IPS-18c (cell line): ENCODE measurements around the gene TMEM258.

Experiments
- H3K4me3 ChIP-seq: 2 replicates; pipeline ENCODE4 v1.7.0; 2013; ENCODE audit warnings: low read depth, mild to moderate bottlenecking, low read length, moderate library complexity; ENCODE audit not compliant: insufficient read depth
- H3K9me3 ChIP-seq: one replicate; pipeline ENCODE4 v1.6.1; 2013; ENCODE audit warnings: mild to moderate bottlenecking, low read length, moderate library complexity; ENCODE audit not compliant: control insufficient read depth, insufficient read depth

The TMEM258 gene

GRCh38 chr11:61792310-61793082, at the start of gene TMEM258, which contains the start of gene FEN1:
Gene TMEM258, minus strand, starts transcription at chr11:61792599. Its CDS starts 41 bp downstream, at chr11:61792558.
Gene FEN1, plus strand, starts transcription at chr11:61792911. Its CDS starts 2,451 bp downstream, at chr11:61795362.
- Histone ChIP-seq H3K4me3 (peak within 1 kb of the TSS; percentile 91), H3K9me3 (no peaks in the 10 kb centered on the region)

DNA sequence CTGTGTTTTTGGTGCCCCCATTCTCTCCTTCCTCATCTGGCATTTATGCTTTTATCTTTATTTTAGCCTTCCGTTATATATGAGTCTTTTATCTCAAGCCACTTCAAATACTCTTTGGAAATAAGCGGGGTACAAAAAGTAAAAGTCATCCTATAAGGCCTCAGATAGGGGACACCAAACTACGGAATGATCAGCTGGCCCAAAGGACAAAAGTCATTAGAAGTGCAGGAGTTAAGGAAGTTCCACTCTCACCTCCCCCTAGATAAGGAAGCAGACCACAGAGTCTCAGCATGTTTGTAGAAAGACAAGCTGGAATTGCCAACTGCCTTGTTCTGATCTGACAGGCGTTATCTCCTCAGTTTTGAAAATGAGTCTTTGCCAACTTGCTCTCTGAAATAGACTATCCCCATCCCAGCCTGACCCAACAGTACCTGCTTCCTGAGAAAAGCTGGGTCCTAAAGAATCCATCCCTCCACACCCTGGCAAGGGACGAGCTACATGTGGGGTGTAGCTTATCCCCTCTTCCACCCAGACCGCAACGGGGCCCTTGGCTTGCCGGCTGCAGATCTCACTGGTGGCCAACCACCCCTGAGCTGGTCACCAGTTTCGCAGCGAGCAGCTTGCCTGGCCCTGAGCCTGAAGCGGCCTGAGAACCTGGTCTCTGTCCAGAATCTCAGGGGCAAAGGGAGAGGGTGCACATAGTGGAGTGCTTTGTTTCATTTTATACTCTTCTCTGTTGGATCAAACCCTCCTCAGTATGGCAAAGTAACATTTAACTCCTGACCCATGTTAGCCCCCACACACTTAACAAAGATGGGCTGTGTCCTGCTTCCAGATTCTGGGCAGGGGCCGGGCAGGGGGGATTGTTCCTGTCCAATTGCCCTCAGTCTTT, 49.5 kb upstream of the TMEM258 start:
- Histone ChIP-seq H3K4me3 (no peak overlapping the region), H3K9me3 (no peaks in the 10 kb centered on the region)

DNA sequence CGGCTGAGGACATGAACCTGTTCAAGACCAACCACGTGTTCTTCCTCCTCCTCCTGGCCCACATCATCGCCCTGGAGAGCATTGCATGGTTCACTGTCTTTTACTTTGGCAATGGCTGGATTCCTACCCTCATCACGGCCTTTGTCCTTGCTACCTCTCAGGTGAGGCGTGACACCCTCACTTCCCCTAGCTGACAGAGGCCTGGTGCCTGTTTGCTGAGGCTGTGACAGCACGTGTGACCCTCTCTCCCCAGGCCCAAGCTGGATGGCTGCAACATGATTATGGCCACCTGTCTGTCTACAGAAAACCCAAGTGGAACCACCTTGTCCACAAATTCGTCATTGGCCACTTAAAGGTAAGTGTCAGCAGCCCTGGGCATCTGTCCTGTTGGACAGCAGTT, 48.0 kb upstream of the TMEM258 start:
- Histone ChIP-seq H3K4me3 (no peak overlapping the region), H3K9me3 (no peaks in the 10 kb centered on the region)

GRCh38 chr11:61839742-61840141, 47.3 kb upstream of the TMEM258 start:
- Histone ChIP-seq H3K9me3 (no peaks in the 10 kb centered on the region), H3K4me3 (no peak overlapping the region)

GRCh38 chr11:61838921-61839320, 46.5 kb upstream of the TMEM258 start:
- Histone ChIP-seq H3K4me3 (no peak overlapping the region), H3K9me3 (no peaks in the 10 kb centered on the region)

DNA sequence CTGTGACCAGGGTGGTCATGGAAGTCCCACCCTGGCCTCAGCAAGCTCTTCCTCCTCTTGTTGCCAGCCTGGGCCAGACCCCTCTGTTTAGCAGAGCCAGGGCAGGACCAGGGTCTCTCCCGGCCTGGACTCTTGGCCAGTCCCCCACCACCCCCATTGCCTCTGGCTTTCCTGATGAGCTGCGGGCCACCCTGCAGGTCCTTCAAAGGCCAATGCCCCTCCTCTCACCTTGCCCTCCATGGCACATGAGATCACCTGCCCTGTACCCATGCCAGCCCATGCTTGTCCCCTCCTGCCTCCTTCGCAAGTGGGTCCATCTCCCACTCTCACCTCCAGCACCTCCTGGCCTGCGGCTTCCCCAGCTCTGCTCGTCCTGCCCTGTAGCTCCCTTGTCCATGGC, 46.1 kb upstream of the TMEM258 start:
- no peak overlapping the region for H3K4me3 ChIP-seq

DNA sequence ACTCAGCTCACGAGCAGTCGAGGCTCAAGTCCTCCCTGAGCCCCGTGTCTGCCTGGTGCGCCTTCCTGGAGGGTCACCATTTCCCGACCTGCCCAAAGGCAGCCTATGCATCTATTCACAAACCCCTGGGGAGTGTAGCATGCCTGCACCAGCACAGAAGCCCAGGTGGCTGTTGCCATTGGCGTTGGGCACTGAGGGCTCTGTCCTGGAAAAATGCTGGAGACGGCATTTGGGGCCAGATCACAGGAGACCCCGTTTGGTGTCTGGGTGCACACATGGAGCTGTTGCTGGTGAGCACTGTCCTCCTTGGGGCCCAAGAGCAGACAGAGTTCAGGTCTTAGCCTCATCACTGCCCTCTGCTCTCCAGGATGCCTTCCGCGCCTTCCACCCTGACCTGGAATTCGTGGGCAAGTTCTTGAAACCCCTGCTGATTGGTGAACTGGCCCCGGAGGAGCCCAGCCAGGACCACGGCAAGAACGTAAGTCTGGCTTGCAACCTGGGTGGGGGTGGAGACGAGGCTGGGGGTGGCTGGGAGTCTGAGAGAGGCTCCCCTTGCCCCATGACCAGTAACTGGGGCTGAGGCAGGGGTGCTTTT, 45.1 kb upstream of the TMEM258 start:
- H3K9me3 ChIP-seq, result no peaks in the 10 kb centered on the region
- no peak overlapping the region; the same call in 1 of the 2 replicates for H3K4me3 ChIP-seq

More for the DNA sequence above, 46.1 kb upstream of the TMEM258 start:
- H3K9me3 ChIP-seq, result no peaks in the 10 kb centered on the region

GRCh38 chr11:61836193-61836592, 43.8 kb upstream of the TMEM258 start:
- Histone ChIP-seq H3K9me3 (no peaks in the 10 kb centered on the region), H3K4me3 (no peak overlapping the region)

DNA sequence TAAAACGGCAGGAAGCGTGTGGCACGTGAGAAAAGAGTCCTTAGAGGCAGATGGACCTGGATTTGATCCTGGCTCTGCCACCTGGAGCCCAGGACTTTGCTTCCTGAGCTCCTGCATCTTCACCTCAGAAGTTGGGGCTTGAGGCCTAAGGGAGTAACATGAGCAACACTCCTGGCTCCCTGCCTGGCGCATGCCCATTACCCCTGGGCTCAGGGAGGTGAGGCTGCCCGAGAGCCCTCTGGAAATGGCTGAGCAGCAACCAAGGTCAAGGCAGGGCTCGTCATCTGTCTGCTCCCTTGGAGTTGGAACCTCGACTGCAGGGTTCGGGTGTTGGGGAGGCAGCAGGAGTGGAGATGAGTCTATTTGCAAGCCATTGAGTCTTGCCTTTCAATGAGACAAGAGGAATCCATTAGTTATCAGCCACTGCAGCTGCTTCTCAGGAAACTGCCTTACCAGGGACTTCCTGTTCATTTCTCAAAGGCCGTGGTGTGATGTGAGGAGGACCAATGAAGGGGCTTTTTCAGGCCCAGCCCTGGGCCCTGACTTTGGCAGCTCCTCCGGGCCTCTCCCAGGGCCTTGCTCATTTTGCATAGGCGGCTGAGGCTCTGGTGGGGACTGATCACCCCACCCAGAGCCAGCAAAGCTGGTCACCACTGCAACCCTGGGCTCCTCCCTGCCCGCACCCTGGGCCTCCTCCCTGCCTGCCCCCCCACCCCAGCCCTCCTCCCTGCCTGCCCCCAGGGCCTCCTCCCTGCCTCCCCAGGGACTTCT, 42.1 kb upstream of the TMEM258 start:
- no peak overlapping the region for H3K4me3 ChIP-seq
- no peaks in the 10 kb centered on the region for H3K9me3 ChIP-seq

- H3K4me3 ChIP-seq, result no peak overlapping the region
These were observed 41.5 kb upstream of the TMEM258 start for GRCh38 chr11:61833926-61834277.

GRCh38 chr11:61833471-61833870, 41.1 kb upstream of the TMEM258 start:
- Histone ChIP-seq H3K9me3 (no peaks in the 10 kb centered on the region), H3K4me3 (no peak overlapping the region)

More at GRCh38 chr11:61833926-61834277, 41.5 kb upstream of the TMEM258 start:
- H3K9me3 ChIP-seq, result no peaks in the 10 kb centered on the region

GRCh38 chr11:61832754-61833153, 40.4 kb upstream of the TMEM258 start:
- Histone ChIP-seq H3K4me3 (no peak overlapping the region; the same call in 1 of the 2 replicates), H3K9me3 (no peaks in the 10 kb centered on the region)

GRCh38 chr11:61832207-61832606, 39.8 kb upstream of the TMEM258 start:
- Histone ChIP-seq H3K4me3 (no peak overlapping the region), H3K9me3 (no peaks in the 10 kb centered on the region)

DNA sequence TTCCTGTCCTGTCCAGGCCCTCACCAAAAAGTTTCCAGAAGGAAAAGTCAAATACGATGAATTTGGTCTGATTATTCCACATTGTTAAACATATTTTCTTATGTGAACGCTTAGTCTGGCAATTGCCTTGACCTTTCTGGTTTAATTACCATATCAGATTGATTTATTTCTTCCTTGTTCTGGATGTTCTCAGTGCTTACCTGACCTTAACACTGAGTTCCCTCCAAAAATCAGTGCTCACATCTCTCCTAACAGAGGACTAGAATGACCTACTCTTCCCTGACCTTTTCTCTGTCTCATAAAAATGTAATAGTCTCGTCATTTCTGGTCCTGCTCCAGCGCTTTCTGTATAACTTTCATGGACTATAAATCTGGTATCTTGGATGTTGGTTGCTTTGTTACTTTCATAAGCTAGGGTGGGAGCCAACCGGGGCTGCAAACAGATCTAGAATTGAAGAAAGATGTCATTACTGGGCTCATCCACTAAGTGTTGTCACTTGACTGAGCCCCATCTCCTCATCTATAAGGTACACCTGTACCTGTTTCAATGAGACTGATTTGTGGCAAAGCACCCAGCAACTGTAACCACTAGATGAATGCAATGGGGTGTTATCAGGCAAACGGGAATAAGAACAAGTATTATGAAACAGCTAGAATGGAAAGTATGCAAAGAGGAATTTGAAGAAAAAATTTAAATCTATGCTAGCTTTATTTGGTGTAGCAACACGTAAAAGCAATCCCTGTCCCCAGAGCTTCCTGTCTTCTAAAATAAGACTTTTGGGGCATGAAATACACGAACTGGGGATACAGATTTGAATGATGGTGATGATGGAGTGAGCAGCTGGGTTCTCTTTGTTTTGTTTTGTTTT, 38.1 kb upstream of the TMEM258 start:
- Histone ChIP-seq H3K9me3 (no peaks in the 10 kb centered on the region), H3K4me3 (peak overlapping the region; percentile 93)

GRCh38 chr11:61829806-61830205, 37.4 kb upstream of the TMEM258 start:
- Histone ChIP-seq H3K9me3 (no peaks in the 10 kb centered on the region), H3K4me3 (peak overlapping the region; percentile 93)
